ENCODE data around the gene PNPLA7.

The PNPLA7 gene

DNA sequence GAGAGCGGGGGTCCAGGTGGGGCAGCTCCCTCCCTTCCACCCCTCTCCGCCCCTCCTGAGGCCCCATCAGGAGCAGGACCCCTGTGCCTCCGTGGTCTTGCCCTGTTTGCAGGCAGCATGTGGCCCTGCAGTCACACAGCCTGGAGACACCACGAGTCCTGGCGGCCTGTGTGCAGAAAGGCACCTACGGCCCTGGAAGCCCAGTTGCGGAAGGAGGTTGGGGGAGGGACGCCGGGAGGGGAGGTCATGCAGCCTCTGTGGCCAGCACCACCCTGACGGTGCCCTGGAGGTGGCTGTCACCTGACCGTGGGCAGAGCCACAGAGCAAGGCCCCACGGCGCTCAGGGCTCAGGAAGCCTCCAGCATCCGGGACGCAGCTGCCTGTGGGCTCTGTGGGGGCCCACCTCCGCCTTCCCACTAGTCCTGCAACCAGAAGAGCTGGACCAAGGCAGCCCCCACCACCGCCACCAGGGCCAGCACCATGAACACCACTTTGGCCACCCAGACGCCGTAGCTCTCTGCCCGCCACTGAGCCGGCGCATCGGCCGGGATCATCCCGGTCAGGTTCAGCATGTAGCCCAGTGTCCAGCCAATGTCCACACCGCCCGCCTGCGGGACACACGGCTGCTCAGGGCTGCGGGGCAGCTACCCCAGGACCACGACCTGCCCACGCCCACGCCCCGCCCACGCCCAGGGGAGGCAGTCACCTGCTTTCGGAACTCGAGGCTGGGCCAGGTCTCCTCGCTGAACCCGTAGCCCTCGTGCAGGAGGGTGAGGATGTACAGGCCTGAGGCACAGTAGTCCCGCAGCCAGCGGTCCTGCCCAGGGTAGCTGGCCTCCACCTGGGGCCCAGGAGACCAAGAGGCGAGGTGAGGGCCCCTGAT is 115.5 kb downstream of the PNPLA7 start:
- CTCF ChIA-PET: no interaction called here
- POLR2A ChIA-PET: interaction anchor here (1.3 kb wide), 1 partner anchor 9 kb away, joined by 3 read pairs; no protein-coding TSS in a partner anchor
- no peak for TF ChIP-seq PKNOX1 (IDR thresholded peaks at IDR 0.05)
- no peak for TF ChIP-seq HDGF (IDR thresholded peaks at IDR 0.05; ENCODE audit: borderline replicate concordance)
- DNase-seq (ENCODE audit: extremely low spot score): no peak

GRCh38 chr9:137433916-137434431 is 116.2 kb downstream of the PNPLA7 start:
- TF ChIP-seq SUZ12 (IDR thresholded peaks at IDR 0.05) (no peak), TARDBP (IDR thresholded peaks at IDR 0.05) (no peak), CTBP1 (IDR thresholded peaks at IDR 0.05; ENCODE audit: borderline replicate concordance) (no peak), FOXM1 (IDR thresholded peaks at IDR 0.05; ENCODE audit: borderline replicate concordance) (no peak), ZNF384 (IDR thresholded peaks at IDR 0.05) (no peak), L3MBTL2 (conservative IDR thresholded peaks at IDR 0.05) (no peak), SP1 (IDR thresholded peaks at IDR 0.05) (no peak), ELF4 (IDR thresholded peaks at IDR 0.05) (no peak), FOXA1 (IDR thresholded peaks at IDR 0.05) (no peak), NFRKB (IDR thresholded peaks at IDR 0.05) (no peak), LEF1 (IDR thresholded peaks at IDR 0.05; ENCODE audit: borderline replicate concordance) (no peak)
- CTCF ChIA-PET: no interaction called here
- POLR2A ChIA-PET: interaction anchor here (1.2 kb wide), 1 partner anchor 11 kb away, joined by 3 read pairs; the partner anchor contains the start of genes EXD3 and NOXA1
- DNase-seq (ENCODE audit: extremely low spot score): no peak

- CTCF ChIA-PET: no interaction called here
- POLR2A ChIA-PET: interaction anchor here (1.2 kb wide), 1 partner anchor 10 kb away, joined by 3 read pairs; the partner anchor contains the start of genes EXD3 and NOXA1
- TF ChIP-seq ARNT (IDR thresholded peaks at IDR 0.05) (no peak), CTBP1 (IDR thresholded peaks at IDR 0.05; ENCODE audit: borderline replicate concordance) (no peak), FOXA1 (IDR thresholded peaks at IDR 0.05) (no peak), ZNF384 (IDR thresholded peaks at IDR 0.05) (no peak), FOXM1 (IDR thresholded peaks at IDR 0.05; ENCODE audit: borderline replicate concordance) (no peak), BHLHE40 (IDR thresholded peaks at IDR 0.05; ENCODE audit: borderline replicate concordance) (no peak), FOXK2 (IDR thresholded peaks at IDR 0.05) (no peak), ELF4 (IDR thresholded peaks at IDR 0.05) (no peak), NFRKB (IDR thresholded peaks at IDR 0.05) (no peak), L3MBTL2 (conservative IDR thresholded peaks at IDR 0.05) (no peak), TARDBP (IDR thresholded peaks at IDR 0.05) (no peak), SP1 (IDR thresholded peaks at IDR 0.05) (no peak), SUZ12 (IDR thresholded peaks at IDR 0.05) (no peak), PKNOX1 (IDR thresholded peaks at IDR 0.05) (no peak), HDGF (IDR thresholded peaks at IDR 0.05; ENCODE audit: borderline replicate concordance) (no peak), LEF1 (IDR thresholded peaks at IDR 0.05; ENCODE audit: borderline replicate concordance) (no peak)
- DNase-seq (ENCODE audit: extremely low spot score): no peak
These were observed 116.8 kb downstream of the PNPLA7 start for GRCh38 chr9:137433349-137433915.

- DNase-seq (ENCODE audit: extremely low spot score): no peak
- POLR2A ChIA-PET: interaction anchor here (1.2 kb wide), 1 partner anchor 10 kb away, joined by 3 read pairs; the partner anchor contains the start of genes EXD3 and NOXA1
- CTCF ChIA-PET: interaction anchor here (0.8 kb wide), 1 partner anchor 13 kb away, joined by 3 read pairs; no protein-coding TSS in a partner anchor
- TF ChIP-seq SP1 (IDR thresholded peaks at IDR 0.05) (no peak), FOXK2 (IDR thresholded peaks at IDR 0.05) (no peak), HDGF (IDR thresholded peaks at IDR 0.05; ENCODE audit: borderline replicate concordance) (no peak), SUZ12 (IDR thresholded peaks at IDR 0.05) (no peak), ARNT (IDR thresholded peaks at IDR 0.05) (no peak), BHLHE40 (IDR thresholded peaks at IDR 0.05; ENCODE audit: borderline replicate concordance) (no peak), ZNF384 (IDR thresholded peaks at IDR 0.05) (no peak), TARDBP (IDR thresholded peaks at IDR 0.05) (no peak), FOXM1 (IDR thresholded peaks at IDR 0.05; ENCODE audit: borderline replicate concordance) (no peak), CTBP1 (IDR thresholded peaks at IDR 0.05; ENCODE audit: borderline replicate concordance) (no peak), NFRKB (IDR thresholded peaks at IDR 0.05) (no peak), LEF1 (IDR thresholded peaks at IDR 0.05; ENCODE audit: borderline replicate concordance) (no peak), FOXA1 (IDR thresholded peaks at IDR 0.05) (no peak), PKNOX1 (IDR thresholded peaks at IDR 0.05) (no peak), L3MBTL2 (conservative IDR thresholded peaks at IDR 0.05) (no peak), ELF4 (IDR thresholded peaks at IDR 0.05) (no peak)
These were observed 117.4 kb downstream of the PNPLA7 start for GRCh38 chr9:137432687-137433348.

DNA sequence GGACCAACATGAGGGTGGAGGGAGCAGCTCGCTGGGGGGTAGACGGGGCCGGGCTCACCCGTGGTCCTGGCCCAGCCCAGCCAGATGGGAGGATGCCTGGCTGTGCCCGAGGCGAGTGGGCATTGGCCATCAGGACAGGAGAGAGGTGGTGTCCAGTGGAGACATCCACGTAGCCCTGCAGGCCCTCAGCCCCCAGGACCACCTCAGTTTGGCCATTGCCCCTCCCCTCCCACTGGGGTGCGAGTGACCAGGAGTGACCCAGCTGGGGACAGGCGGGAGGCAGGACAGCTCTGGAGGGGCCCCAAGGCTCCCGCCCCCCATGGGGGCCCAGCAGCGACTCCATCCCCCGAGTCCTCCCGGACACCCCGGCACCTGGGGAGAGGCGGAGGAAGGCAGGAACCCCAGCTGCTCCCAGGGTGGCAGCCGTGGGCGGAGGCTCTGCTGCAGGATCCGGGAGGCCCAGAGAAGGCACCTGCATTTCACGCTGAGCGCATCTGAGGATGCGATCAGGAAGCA is 118.7 kb downstream of the PNPLA7 start:
- ChIA-PET CTCF (no interaction called here), POLR2A (no interaction called here)
- DNase-seq (ENCODE audit: extremely low spot score): no peak
- TF ChIP-seq SUZ12 (IDR thresholded peaks at IDR 0.05) (no peak), NFRKB (IDR thresholded peaks at IDR 0.05) (no peak), CTBP1 (IDR thresholded peaks at IDR 0.05; ENCODE audit: borderline replicate concordance) (no peak), FOXM1 (IDR thresholded peaks at IDR 0.05; ENCODE audit: borderline replicate concordance) (no peak), FOXK2 (IDR thresholded peaks at IDR 0.05) (no peak), L3MBTL2 (conservative IDR thresholded peaks at IDR 0.05) (no peak), TARDBP (IDR thresholded peaks at IDR 0.05) (no peak), FOXA1 (IDR thresholded peaks at IDR 0.05) (no peak), PKNOX1 (IDR thresholded peaks at IDR 0.05) (no peak), ZNF384 (IDR thresholded peaks at IDR 0.05) (no peak), BHLHE40 (IDR thresholded peaks at IDR 0.05; ENCODE audit: borderline replicate concordance) (no peak)

All from HEK293T (cell line).